Thoracic aorta (tissue), 2 donors: Measurements from ENCODE around the gene SPAG5. TPM values are rescaled to one million over a fixed set of nuclear protein-coding genes. Genes with fewer than 3 reads are reported as not detected.

Experiments used
- ATAC-seq: fragments of 150-250 bp; one replicate; pipeline ENCODE4 v1.8.0; 2017; ENCODE audit warnings: low read depth; ENCODE audit not compliant: insufficient number of reproducible peaks, low FRiP score
- DNase-seq: peaks from one replicate; pipeline ENCODE4 v3.0.0-alpha.2; 2020; ENCODE audit warnings: low spot score
- H3K27ac ChIP-seq, 2 donors: fragments of 200-600 bp; sonication (generic); 1 replicate in 1 of 2; 2 replicates in 1 of 2; pipeline ENCODE4 v1.5.1; 2016; ENCODE audit warnings: mild to moderate bottlenecking in 2 of 2, moderate library complexity in 2 of 2
- H3K27me3 ChIP-seq: fragments of 200-600 bp; sonication (generic); replicated peaks from 2 replicates; pipeline ENCODE4 v1.6.0; 2016; ENCODE audit warnings: mild to moderate bottlenecking; ENCODE audit not compliant: insufficient read depth
- H3K36me3 ChIP-seq: fragments of 200-600 bp; sonication (generic); one replicate; pipeline ENCODE4 v1.5.1; 2016
- H3K4me1 ChIP-seq, 2 donors: fragments of 200-600 bp; sonication (generic); 1 replicate in 1 of 2; 2 replicates in 1 of 2; pipeline versions ENCODE4 v1.5.1 to v1.6.0; 2016; ENCODE audit warnings: low read depth in 2 of 2, mild to moderate bottlenecking in 1 of 2; ENCODE audit not compliant: control insufficient read depth in 1 of 2
- H3K4me3 ChIP-seq: fragments of 200-600 bp; sonication (generic); 2 replicates; pipeline ENCODE4 v1.5.1; 2016; ENCODE audit warnings: mild to moderate bottlenecking
- H3K9me3 ChIP-seq: fragments of 200-600 bp; sonication (generic); 2 replicates; pipeline ENCODE4 v1.5.1; 2016
- total RNA-seq, 2 donors: library from RNA; depleted of rRNA; stranded (reverse); fragments of >200 nt; gene quantifications; one replicate each; pipeline versions ENCODE4 v1.1.0 to v1.2.3, GENCODE V29; 2016
- TF ChIP-seq, protein P1 (sequence below): fragments of 200-600 bp; sonication (generic); IDR thresholded peaks from one replicate; pipeline ENCODE4 v1.5.1; 2019; ENCODE audit warnings: antibody characterized with exemption

SPAG5 gene
- total RNA-seq, 2 donors from 2014 or later, result 1.6 to 5.9 TPM

DNA sequence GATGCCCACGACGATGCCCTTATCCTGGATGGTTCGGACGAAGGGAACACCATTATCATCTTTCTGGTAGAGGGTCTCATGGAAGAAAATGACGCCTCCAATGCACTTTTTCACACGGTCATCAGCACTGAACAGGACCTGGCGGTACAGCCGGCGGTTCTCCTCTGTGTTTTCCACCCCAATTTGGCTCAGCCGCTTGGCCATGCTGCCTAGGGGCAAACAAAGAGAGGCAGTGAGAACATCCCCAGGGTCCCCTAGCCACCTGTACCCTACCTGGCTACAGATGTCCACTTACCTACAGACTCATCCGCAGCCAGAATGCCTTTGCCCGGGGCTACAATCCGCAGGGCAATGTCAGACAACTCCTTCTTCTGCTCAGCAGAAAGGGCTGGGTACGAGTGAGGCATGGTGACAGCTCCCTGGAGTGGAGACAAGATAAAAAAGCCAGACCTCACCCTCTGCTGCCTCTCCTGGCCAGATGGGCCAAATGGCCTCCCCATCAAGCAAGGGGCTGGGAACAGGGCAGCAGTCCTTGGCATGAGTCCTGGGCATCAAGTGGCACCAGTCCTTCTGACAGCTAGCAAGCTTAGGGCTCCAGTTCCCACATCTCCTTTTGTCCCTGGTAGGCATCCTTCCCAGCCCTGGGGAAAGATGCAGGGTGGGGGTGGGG, 23.6 kb downstream of the SPAG5 start:
- no peak for ATAC-seq

DNA sequence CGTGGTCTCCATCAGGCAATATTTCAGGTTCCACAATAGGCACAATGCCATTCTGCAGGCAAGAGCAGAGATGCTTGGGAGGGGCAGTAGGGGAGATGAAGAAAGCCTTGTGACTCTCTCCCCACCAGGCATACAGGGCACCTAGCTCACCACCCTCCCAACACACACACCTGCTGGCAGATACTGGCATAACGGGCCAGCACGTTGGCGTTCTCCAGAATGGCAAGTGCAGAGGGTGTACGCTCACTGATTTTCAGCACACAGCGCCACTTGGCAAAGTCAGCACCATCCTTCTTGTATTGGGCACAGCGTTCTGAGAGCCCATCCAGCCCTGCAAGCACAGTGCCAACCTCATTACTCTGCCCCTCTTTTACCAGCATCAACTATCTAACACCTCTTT, 24.3 kb downstream of the SPAG5 start:
- DNase-seq (no peak), ATAC-seq (no peak)

More for the DNA sequence above, 23.6 kb downstream of the SPAG5 start:
- no peak overlapping the region for H3K4me3 ChIP-seq
- no peaks in the 10 kb centered on the region for H3K9me3 ChIP-seq
- no peak for DNase-seq
- TF ChIP-seq, protein P1, sequence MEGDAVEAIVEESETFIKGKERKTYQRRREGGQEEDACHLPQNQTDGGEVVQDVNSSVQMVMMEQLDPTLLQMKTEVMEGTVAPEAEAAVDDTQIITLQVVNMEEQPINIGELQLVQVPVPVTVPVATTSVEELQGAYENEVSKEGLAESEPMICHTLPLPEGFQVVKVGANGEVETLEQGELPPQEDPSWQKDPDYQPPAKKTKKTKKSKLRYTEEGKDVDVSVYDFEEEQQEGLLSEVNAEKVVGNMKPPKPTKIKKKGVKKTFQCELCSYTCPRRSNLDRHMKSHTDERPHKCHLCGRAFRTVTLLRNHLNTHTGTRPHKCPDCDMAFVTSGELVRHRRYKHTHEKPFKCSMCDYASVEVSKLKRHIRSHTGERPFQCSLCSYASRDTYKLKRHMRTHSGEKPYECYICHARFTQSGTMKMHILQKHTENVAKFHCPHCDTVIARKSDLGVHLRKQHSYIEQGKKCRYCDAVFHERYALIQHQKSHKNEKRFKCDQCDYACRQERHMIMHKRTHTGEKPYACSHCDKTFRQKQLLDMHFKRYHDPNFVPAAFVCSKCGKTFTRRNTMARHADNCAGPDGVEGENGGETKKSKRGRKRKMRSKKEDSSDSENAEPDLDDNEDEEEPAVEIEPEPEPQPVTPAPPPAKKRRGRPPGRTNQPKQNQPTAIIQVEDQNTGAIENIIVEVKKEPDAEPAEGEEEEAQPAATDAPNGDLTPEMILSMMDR, result no peak
- peaks cover 15 to 36% of the 10 kb centered on the region in 2 donors for H3K4me1 ChIP-seq
- no peak overlapping the region for H3K27ac ChIP-seq
- H3K27me3 ChIP-seq, result no peaks in the 10 kb centered on the region
- no peaks in the 10 kb centered on the region for H3K36me3 ChIP-seq

DNA sequence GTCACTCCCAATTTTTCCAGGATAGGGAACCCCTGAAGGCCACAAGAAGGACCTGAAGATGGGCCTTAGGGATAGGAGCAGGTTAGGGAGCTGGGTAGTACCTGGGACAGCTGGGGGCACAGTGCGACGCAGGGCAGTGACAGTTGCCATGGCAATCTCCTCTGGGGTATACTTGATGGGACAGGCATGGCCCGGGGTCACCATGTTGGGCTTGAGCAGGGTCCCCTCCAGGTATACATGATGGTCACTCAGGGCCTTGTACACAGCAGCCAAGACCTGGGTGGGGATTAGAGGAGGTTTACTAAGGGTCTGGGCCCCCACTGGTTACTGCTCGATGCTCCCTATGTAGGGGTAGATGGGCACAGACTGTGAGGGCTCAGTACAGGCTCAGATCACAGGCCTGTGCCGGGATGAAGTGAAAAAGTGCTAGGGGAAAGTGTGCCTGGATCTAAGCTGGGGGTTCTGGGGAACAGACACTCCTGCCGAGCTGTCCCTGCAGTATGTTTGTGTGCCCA, 24.8 kb downstream of the SPAG5 start:
- Histone ChIP-seq H3K27ac (no peak overlapping the region), H3K9me3 (no peaks in the 10 kb centered on the region), H3K4me3 (no peak overlapping the region), H3K27me3 (no peaks in the 10 kb centered on the region), H3K36me3 (no peaks in the 10 kb centered on the region), H3K4me1 (peaks cover 20 to 43% of the 10 kb centered on the region in 2 donors)
- DNase-seq (no peak), ATAC-seq (no peak)
- TF ChIP-seq, protein P1, result no peak

More for the DNA sequence above, 24.3 kb downstream of the SPAG5 start:
- H3K4me1 ChIP-seq, result peaks cover 20 to 43% of the 10 kb centered on the region in 2 donors
- H3K9me3 ChIP-seq, result no peaks in the 10 kb centered on the region
- TF ChIP-seq, protein P1, result no peak
- H3K36me3 ChIP-seq, result no peaks in the 10 kb centered on the region
- no peak overlapping the region for H3K27ac ChIP-seq
- no peak overlapping the region for H3K4me3 ChIP-seq
- H3K27me3 ChIP-seq, result no peaks in the 10 kb centered on the region

GRCh38 chr17:28573521-28573920, 25.3 kb downstream of the SPAG5 start:
- no peak for DNase-seq
- Histone ChIP-seq H3K27me3 (no peaks in the 10 kb centered on the region), H3K36me3 (no peaks in the 10 kb centered on the region), H3K4me3 (no peak overlapping the region), H3K9me3 (no peaks in the 10 kb centered on the region), H3K27ac (no peak overlapping the region), H3K4me1 (peaks cover 20 to 43% of the 10 kb centered on the region in 2 donors)
- TF ChIP-seq, protein P1, result no peak
- no peak for ATAC-seq

DNA sequence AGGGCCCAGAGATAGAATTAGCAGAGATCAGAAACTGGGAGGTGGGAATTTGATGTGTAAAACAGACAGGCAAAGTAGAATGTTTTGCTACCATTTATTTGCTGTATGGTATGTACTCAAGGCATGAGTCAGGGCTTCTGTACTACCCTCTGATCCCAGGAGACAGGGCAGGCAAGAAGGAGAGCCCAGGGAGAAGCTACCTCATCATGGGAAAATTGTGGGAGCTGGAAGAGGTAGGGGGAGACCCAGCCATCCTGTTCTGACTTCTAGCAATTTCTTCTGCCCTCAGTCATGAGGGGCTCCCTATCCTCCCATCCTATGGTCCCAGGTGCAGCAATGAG, 25.8 kb downstream of the SPAG5 start:
- peaks cover 20 to 43% of the 10 kb centered on the region in 2 donors for H3K4me1 ChIP-seq
- DNase-seq, result no peak

More for the DNA sequence above, 25.8 kb downstream of the SPAG5 start:
- Histone ChIP-seq H3K36me3 (no peaks in the 10 kb centered on the region), H3K4me3 (no peak overlapping the region), H3K27me3 (no peaks in the 10 kb centered on the region), H3K9me3 (no peaks in the 10 kb centered on the region), H3K27ac (no peak overlapping the region)
- ATAC-seq, result no peak
- TF ChIP-seq, protein P1, result no peak
